IgD-negative memory B cell (primary cell): ENCODE data around the gene CUL3. TPM values are rescaled to one million over a fixed set of nuclear protein-coding genes. Genes with fewer than 3 reads are reported as not detected.
A peak's percentile ranks its signal among the peaks of the same experiment; 100 is the strongest.
"Not testable (repeated sequence)": the region's sequence is repeated elsewhere in the genome, so short reads cannot be mapped to it uniquely, and the experiment has no call there.

Experiments used
- H3K27ac Mint-ChIP-seq, 3 donors: one replicate each; pipeline ENCODE4 v1.8.0; 2020 to 2022; ENCODE audit warnings: mild to moderate bottlenecking in 3 of 3, mixed read lengths in 3 of 3, moderate library complexity in 1 of 3
- H3K27me3 Mint-ChIP-seq: one replicate; pipeline ENCODE4 v1.8.0; 2021; ENCODE audit warnings: mixed read lengths
- H3K36me3 Mint-ChIP-seq: one replicate; pipeline ENCODE4 v1.8.0; 2020; ENCODE audit warnings: mild to moderate bottlenecking, mixed read lengths
- H3K4me1 Mint-ChIP-seq, 3 donors: one replicate each; pipeline ENCODE4 v1.8.0; 2020 to 2022; ENCODE audit warnings: mixed read lengths in 3 of 3, mild to moderate bottlenecking in 1 of 3
- H3K4me3 Mint-ChIP-seq, 4 donors: one replicate each; pipeline ENCODE4 v1.8.0; 2020 to 2022; ENCODE audit warnings: mild to moderate bottlenecking in 4 of 4, mixed read lengths in 4 of 4, moderate library complexity in 3 of 4
- H3K9me3 Mint-ChIP-seq, 3 donors: one replicate each; pipeline ENCODE4 v1.8.0; 2020 to 2021; ENCODE audit warnings: mixed read lengths in 3 of 3, mild to moderate bottlenecking in 1 of 3
- polyA plus RNA-seq: library from polyadenylated mRNA; unstranded; fragments of 300-500 nt; fragmentation: Illumina TruSeq; gene quantifications from one replicate; pipeline ENCODE4 v1.2.3, GENCODE V29; 2021

CUL3 gene
- polyA plus RNA-seq, 1 donor from 2014 or later = 31.8 TPM

DNA sequence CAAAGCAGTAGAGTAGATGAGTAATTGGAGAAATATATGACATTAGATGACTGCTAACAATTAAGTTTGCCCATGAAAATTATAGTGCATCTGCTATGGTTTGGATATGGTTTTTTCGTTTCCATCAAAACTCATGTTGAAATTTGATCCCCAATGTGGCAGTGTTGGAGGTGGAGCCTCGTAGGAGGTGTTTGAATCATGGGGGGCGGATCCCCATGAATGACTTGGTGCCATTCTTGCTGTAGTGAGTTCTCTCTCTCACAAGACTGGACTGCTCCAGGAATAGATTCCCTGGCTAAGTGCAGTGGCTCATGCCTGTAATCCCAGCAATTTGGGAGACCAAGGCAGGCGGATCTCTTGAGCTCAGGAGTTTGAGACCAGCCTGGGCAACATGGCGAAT is 9.7 kb upstream of the CUL3 start:
- peaks cover 0 to 2% (median 0%) of the 10 kb centered on the region in 3 donors for H3K9me3 Mint-ChIP-seq

GRCh38 chr2:224591220-224591619 is 6.1 kb upstream of the CUL3 start:
- H3K36me3 Mint-ChIP-seq = peaks cover 4% of the 10 kb centered on the region
- no peaks in the 10 kb centered on the region for H3K27me3 Mint-ChIP-seq
- H3K9me3 Mint-ChIP-seq = peaks cover 0 to 2% (median 0%) of the 10 kb centered on the region in 3 donors
- H3K4me3 Mint-ChIP-seq = no peak overlapping the region
- H3K27ac Mint-ChIP-seq = no peak overlapping the region
- peaks cover 14 to 17% (median 17%) of the 10 kb centered on the region in 3 donors for H3K4me1 Mint-ChIP-seq

More for the DNA sequence above, 9.7 kb upstream of the CUL3 start:
- Mint-ChIP-seq H3K4me1 (peaks cover 14 to 16% (median 15%) of the 10 kb centered on the region in 3 donors), H3K27ac (no peak overlapping the region), H3K36me3 (peaks cover 4% of the 10 kb centered on the region), H3K4me3 (no peak overlapping the region), H3K27me3 (no peaks in the 10 kb centered on the region)

- peaks cover 17 to 23% (median 19%) of the 10 kb centered on the region in 3 donors for H3K4me1 Mint-ChIP-seq
- peak overlapping the region; percentile 91 to 95 (median 92) for H3K27ac Mint-ChIP-seq
- peaks cover 4% of the 10 kb centered on the region for H3K36me3 Mint-ChIP-seq
- peak overlapping the region; percentile 83 to 98 (median 94) for H3K4me3 Mint-ChIP-seq
- no peaks in the 10 kb centered on the region for H3K9me3 Mint-ChIP-seq
- no peaks in the 10 kb centered on the region for H3K27me3 Mint-ChIP-seq
Measured at GRCh38 chr2:224586127-224586695, 1.0 kb upstream of the CUL3 start.

- H3K4me3 Mint-ChIP-seq = peak overlapping the region; percentile 83 to 93 (median 91)
- peak overlapping the region; percentile 91 to 95 (median 95) for H3K27ac Mint-ChIP-seq
- peaks cover 4% of the 10 kb centered on the region for H3K36me3 Mint-ChIP-seq
- no peaks in the 10 kb centered on the region for H3K27me3 Mint-ChIP-seq
- no peaks in the 10 kb centered on the region for H3K9me3 Mint-ChIP-seq
- peaks cover 27 to 32% (median 28%) of the 10 kb centered on the region in 3 donors for H3K4me1 Mint-ChIP-seq
Measured at GRCh38 chr2:224584785-224585210, 365 bp downstream of the CUL3 start.

DNA sequence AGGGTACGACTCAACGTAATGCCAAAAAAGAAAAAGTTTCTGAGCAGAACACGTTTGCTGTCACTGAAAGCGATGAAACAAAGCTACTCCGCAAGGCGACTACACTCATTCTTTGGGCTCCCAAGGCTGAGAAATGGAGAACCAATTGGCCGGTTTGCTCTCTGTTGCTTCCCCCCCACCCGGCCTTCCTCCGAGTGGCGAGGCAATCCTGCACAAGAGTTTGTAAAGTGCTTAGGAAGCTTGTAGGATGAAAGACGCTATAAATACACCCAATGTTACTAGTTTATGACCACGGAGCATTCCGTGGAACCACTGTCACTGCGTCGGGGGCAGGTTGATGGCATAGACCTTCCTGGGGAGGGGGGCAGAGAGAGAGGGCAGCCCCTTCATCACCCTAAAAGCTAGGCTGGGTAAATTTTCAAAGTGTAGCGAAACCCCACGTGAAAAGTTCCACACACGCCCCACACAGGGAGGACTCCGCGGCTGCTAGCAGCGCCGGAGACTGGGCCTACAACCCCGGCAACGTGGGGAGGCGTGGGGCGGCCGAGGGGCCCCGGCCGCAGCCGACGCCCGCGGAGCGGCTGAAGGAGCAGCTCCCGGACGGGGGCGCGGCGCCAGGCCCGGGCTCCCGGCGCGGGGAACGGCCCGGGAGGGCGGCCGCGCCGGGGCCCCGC is 915 bp downstream of the CUL3 start:
- H3K9me3 Mint-ChIP-seq = no peaks in the 10 kb centered on the region
- H3K27ac Mint-ChIP-seq = peak overlapping the region; percentile 92 to 96 (median 95)
- H3K4me1 Mint-ChIP-seq = peaks cover 32 to 38% (median 33%) of the 10 kb centered on the region in 3 donors
- peak overlapping the region; percentile 94 to 100 (median 98) for H3K4me3 Mint-ChIP-seq
- no peaks in the 10 kb centered on the region for H3K27me3 Mint-ChIP-seq
- H3K36me3 Mint-ChIP-seq = peaks cover 4% of the 10 kb centered on the region

DNA sequence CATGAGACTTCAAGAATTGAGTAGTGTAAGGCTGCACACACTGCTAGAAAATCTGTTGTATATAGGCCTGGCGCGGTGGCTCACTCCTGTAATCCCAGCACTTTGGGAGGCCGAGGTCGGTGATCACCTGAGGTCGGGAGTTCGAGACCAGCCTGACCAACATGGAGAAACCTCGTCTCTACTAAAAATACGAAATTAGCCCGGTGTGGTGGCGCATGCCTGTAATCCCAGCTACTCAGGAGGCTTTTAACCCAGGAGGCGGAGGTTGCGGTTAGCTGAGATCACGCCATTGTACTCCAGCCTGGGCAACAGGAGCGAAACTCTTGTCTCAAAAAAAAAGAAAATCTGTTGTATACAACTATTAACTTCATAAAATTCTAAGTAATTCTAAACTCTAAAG is 2.1 kb downstream of the CUL3 start:
- not testable (repeated sequence) for H3K27me3 Mint-ChIP-seq, H3K36me3 Mint-ChIP-seq, H3K9me3 Mint-ChIP-seq
- H3K27ac Mint-ChIP-seq = peak overlapping the region; percentile 68 to 96 (median 92)
- H3K4me3 Mint-ChIP-seq = peak overlapping the region; percentile 94 to 100 (median 98)
- H3K4me1 Mint-ChIP-seq = peaks cover 37 to 47% (median 38%) of the 10 kb centered on the region in 3 donors

GRCh38 chr2:224580248-224580647 is 4.9 kb downstream of the CUL3 start:
- Mint-ChIP-seq H3K4me3 (peak overlapping the region in 3 of 4 donors; percentile 58 to 82 (median 59)), H3K9me3 (no peaks in the 10 kb centered on the region), H3K36me3 (peaks cover 4% of the 10 kb centered on the region), H3K4me1 (peaks cover 56 to 65% (median 57%) of the 10 kb centered on the region in 3 donors), H3K27me3 (no peaks in the 10 kb centered on the region), H3K27ac (peak overlapping the region in 1 of 3 donors; percentile 31)

DNA sequence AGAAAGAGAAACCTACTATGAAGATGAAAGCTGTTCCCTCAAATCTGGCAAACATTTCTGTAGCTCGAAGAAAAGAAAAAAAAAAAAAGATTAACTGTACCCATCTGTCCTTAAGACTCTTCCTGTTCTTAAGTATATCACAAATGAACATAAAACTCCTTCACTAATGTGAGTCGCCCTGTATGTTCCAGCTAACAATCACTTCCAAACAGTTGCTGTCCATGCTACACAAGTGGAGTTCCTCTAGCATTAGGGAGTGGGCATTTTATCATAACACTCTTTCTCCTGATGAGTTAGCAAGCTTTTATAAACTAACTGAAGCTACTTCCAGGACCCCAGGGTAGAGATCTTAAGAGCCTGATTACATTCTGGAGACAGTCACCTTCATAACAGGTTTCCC is 5.8 kb downstream of the CUL3 start:
- H3K4me1 Mint-ChIP-seq = peaks cover 62 to 73% (median 65%) of the 10 kb centered on the region in 3 donors
- H3K27me3 Mint-ChIP-seq = no peaks in the 10 kb centered on the region
- peak overlapping the region in 2 of 3 donors; percentile 12 to 37 for H3K27ac Mint-ChIP-seq
- peaks cover 4% of the 10 kb centered on the region for H3K36me3 Mint-ChIP-seq
- H3K4me3 Mint-ChIP-seq = peak overlapping the region; percentile 30 to 82 (median 58)
- no peaks in the 10 kb centered on the region for H3K9me3 Mint-ChIP-seq

DNA sequence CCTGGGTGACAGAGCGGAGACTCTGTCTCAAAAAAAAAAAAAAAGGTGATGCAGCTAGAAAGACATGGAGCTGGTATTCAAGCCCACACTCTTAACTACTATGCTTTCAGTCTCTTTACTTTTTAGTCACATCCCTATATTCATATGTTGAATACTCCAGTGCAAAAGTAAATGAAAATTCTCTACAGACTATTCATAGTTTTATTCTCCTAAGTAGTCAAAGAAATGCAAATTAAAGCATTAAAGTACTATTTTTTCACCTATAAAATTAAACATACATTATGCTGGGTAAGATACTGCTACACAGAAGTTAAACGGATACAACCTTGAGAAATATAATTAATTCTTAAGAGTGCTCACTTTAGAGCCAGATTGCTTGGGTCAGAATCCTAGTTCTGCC is 7.6 kb downstream of the CUL3 start:
- H3K27me3 Mint-ChIP-seq = no peaks in the 10 kb centered on the region
- no peaks in the 10 kb centered on the region for H3K9me3 Mint-ChIP-seq
- H3K27ac Mint-ChIP-seq = no peak overlapping the region
- peaks cover 66 to 72% (median 71%) of the 10 kb centered on the region in 3 donors for H3K4me1 Mint-ChIP-seq
- peak overlapping the region in 3 of 4 donors; percentile 8 to 65 (median 34) for H3K4me3 Mint-ChIP-seq
- H3K36me3 Mint-ChIP-seq = no peaks in the 10 kb centered on the region

- no peaks in the 10 kb centered on the region for H3K27me3 Mint-ChIP-seq
- H3K27ac Mint-ChIP-seq = peak overlapping the region in 2 of 3 donors; percentile 5 to 74
- no peaks in the 10 kb centered on the region for H3K9me3 Mint-ChIP-seq
- H3K4me3 Mint-ChIP-seq = peak overlapping the region; percentile 22 to 85 (median 56)
- H3K4me1 Mint-ChIP-seq = peaks cover 71 to 79% (median 72%) of the 10 kb centered on the region in 3 donors
- H3K36me3 Mint-ChIP-seq = no peaks in the 10 kb centered on the region
Measured at GRCh38 chr2:224576088-224576715, 9.0 kb downstream of the CUL3 start.

GRCh38 chr2:224574423-224575084 is 10.6 kb downstream of the CUL3 start:
- peak overlapping the region; percentile 7 to 33 (median 18) for H3K27ac Mint-ChIP-seq
- peak overlapping the region in 3 of 4 donors; percentile 22 to 75 (median 73) for H3K4me3 Mint-ChIP-seq
- H3K27me3 Mint-ChIP-seq = no peaks in the 10 kb centered on the region
- no peaks in the 10 kb centered on the region for H3K36me3 Mint-ChIP-seq
- peaks cover 70 to 79% (median 71%) of the 10 kb centered on the region in 3 donors for H3K4me1 Mint-ChIP-seq
- no peaks in the 10 kb centered on the region for H3K9me3 Mint-ChIP-seq

- Mint-ChIP-seq H3K9me3 (no peaks in the 10 kb centered on the region), H3K4me1 (peaks cover 64 to 75% (median 66%) of the 10 kb centered on the region in 3 donors), H3K27ac (peak overlapping the region in 1 of 3 donors; percentile 33), H3K27me3 (no peaks in the 10 kb centered on the region), H3K36me3 (no peaks in the 10 kb centered on the region), H3K4me3 (peak overlapping the region in 1 of 4 donors; percentile 18)
Measured at GRCh38 chr2:224573724-224574123, 11.4 kb downstream of the CUL3 start.

GRCh38 chr2:224572338-224572737 is 12.8 kb downstream of the CUL3 start:
- Mint-ChIP-seq H3K4me3 (peak overlapping the region in 1 of 4 donors; percentile 77), H3K4me1 (peaks cover 65 to 74% (median 67%) of the 10 kb centered on the region in 3 donors), H3K27me3 (no peaks in the 10 kb centered on the region), H3K27ac (no peak overlapping the region), H3K36me3 (no peaks in the 10 kb centered on the region), H3K9me3 (no peaks in the 10 kb centered on the region)

GRCh38 chr2:224570328-224570993 is 14.7 kb downstream of the CUL3 start:
- peaks cover 2% of the 10 kb centered on the region for H3K36me3 Mint-ChIP-seq
- no peaks in the 10 kb centered on the region for H3K27me3 Mint-ChIP-seq
- H3K27ac Mint-ChIP-seq = peak overlapping the region in 1 of 3 donors; percentile 57
- peaks cover 53 to 72% (median 54%) of the 10 kb centered on the region in 3 donors for H3K4me1 Mint-ChIP-seq
- no peaks in the 10 kb centered on the region for H3K9me3 Mint-ChIP-seq
- H3K4me3 Mint-ChIP-seq = peak overlapping the region in 2 of 4 donors; percentile 34 to 59
